HCEC 1CT (cell line): Measurements from ENCODE around the gene MARCHF2.
A peak's percentile ranks its signal among the peaks of the same experiment; 100 is the strongest.
"Not testable (repeated sequence)": the region's sequence is repeated elsewhere in the genome, so short reads cannot be mapped to it uniquely, and the experiment has no call there.

Experiments
- DNase-seq: peaks from one replicate; pipeline ENCODE4 v3.0.0-alpha.2; 2017

The MARCHF2 gene

DNA sequence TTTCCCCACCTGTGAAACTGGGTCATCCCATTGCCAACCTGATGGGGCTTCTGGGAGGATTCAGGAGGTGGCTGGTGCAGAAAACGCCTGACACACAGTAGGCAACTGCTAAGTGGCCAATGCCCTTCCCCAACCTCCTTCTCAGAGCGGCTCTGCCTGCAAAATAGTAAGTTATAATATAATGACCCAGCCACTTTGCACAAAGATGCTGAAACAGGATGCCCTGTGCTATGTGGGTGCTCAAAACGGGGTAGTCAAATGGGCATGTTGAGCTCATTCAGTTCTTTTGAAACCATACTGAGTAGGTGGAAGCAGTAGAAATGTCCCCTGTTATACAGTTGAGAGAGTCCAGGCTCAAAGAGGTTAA, 507 bp downstream of the MARCHF2 start:
- DNase-seq, result no peak

DNA sequence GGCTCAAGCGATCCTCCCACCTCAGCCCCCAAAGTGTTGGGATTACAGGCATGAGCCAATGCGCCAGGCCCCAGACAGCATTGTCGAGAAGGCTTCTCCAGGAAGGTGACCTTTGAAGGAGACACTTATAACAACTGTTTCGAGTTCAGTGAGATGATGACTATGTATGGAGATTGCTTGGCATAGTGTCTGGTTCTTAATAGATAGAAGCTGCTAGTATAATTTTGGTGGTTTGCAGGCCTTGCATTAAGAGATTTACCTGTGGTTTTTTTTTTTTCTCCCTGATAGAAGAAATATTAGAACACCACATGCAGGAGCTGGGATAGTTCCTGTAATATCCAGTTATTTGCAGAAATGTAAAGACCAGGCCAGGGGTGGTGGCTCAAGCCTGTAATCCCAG, 3.7 kb downstream of the MARCHF2 start:
- no peak for DNase-seq

DNA sequence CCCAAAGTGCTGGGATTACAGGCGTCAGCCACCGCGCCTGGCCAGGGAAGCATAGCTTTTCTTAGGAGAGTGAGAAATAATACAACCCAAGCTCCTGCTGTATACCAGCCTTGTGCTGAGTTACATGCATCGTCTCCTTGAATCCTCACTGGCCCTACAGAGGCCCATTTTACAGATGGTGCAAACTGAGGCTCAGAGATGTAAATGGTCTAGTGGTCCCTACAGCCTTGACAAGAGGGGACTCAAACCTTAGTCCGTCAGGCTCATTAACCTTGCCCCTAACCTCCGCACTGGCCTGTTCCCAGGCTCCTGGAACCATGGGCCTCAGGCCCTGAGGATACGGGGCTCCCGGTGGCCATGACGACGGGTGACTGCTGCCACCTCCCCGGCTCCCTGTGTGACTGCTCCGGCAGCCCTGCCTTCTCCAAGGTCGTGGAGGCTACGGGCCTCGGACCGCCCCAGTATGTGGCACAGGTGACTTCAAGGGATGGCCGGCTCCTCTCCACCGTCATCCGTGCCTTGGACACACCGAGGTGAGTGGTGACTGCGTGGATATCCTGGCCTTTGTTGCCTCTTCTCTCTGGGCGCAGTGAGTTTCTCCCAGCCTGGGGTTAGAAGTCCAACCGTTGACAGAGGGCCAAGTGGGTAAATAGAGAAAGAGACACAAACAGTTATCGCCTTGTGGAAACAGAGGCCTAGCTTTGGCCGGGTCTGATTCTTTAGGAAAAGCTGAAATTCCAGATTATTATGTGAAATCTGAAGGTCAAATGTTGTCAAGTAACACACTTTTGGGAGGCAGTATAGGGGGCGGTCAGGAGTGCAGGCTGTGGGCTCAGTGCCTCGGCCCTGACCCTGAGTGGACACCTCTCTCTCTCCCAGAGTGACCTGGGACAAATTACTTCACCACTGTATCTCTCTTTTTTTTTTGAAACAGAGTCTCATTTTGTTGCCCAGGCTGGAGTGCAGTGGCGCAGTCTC, 8.7 kb downstream of the MARCHF2 start:
- no peak for DNase-seq

DNA sequence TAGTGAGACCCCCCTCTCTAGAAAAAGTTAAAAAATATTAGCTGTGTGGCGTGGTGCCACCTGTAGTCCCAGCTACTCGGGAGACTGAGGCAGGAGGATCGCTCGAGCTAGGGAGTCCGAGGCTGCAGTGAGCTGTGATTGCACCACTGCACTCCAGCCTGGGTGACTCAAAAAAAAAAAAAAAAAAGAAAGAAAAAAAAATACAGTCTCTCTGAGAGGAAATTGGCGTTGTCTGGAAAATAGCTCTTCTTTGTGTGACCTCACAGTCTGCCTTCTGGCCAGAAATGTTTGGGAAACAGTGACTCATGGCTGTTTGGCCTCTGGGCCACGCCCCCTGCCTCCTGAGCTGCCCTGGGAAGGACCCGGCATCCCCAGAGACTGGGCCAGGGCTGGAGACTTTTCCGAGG, 10.7 kb downstream of the MARCHF2 start:
- peak; percentile 99 for DNase-seq

DNA sequence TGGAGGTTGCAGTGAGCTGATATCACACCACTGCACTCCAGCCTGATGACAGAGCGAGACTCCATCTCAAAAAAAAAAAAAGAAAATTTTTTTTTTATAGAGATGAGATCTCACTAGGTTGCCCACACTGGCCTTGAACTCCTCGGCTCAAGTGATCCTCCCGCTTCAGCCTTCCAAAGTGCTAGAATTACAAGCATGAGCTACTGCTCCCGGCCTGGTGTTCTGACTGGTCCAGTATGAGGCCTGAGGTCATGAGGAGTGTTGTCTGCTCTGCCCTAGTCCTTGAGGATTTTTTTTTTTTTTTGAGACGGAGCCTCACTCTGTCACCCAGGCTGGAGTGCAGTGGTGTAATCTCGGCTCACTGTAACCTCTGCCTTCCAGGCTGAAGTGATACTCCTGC, 12.2 kb downstream of the MARCHF2 start:
- DNase-seq, result not testable (repeated sequence)

DNA sequence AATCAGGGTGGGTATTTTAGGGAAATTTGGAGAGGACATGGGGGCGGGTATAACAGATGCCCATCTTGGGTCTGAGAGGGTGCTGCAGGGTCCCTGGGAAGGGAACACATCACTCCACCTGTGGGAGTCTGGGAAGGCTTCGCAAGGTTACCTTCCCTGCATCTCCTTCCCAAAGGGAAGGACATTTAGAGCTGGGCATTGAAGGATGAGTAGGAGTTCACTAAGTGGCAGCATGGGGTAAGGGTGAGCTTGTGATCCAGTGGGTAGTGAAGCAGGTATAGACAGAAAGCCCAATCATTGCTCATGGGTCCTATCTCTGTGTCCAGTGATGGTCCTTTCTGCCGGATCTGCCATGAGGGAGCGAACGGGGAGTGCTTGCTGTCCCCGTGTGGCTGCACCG, 13.2 kb downstream of the MARCHF2 start:
- no peak for DNase-seq

DNA sequence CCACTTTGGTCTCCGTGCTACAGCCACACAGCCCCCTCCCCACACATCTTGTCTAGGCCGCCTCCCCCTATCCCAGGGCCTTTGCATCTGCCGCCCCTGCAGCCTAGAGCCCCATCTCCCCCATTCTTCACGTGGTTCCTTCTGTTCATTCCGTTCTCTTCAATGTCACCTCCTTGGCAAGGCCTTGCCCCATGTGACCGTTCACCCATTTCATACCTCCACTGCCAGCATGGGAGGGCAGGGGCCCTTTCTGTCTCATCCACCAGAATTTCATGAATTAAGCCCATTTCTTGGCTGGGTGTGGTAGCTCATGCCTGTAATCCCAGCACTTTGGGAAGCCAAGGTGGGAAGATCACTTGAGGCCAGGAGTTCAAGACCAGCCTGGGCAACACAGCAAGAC, 15.9 kb downstream of the MARCHF2 start:
- no peak for DNase-seq

DNA sequence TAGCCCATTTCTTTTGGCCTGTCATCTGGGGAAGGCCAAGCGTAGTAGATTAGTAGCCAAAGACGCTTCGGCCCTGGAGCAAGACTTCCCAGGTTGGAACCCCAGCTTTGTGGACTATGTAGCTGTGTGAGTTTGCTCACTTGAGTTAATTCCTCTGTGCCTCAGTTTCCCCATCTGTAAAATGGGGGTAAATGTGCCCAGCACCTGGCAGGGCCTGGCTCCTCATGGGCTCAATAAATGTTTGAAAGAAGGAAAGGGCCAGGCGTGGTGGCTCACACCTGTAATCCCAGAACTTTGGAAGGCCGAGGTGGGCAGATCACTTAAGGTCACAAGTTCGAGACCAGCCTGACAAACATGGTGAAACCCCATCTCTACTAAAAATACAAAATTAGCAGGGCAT, 16.7 kb downstream of the MARCHF2 start:
- no peak for DNase-seq

DNA sequence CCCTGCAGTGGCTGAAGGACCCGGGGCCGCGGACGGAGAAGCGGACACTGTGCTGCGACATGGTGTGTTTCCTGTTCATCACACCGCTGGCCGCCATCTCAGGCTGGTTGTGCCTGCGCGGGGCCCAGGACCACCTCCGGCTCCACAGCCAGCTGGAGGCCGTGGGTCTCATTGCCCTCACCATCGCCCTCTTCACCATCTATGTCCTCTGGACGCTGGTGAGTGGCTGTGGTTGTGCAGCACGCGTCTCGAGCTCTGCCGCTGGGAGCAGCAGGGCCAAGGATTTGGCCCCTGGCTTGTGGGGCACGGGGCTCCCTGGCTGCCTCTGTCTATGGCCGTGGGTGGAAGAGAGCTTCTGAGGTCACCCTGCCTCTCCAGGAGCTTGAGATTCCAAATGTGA, 17.5 kb downstream of the MARCHF2 start:
- DNase-seq, result no peak

DNA sequence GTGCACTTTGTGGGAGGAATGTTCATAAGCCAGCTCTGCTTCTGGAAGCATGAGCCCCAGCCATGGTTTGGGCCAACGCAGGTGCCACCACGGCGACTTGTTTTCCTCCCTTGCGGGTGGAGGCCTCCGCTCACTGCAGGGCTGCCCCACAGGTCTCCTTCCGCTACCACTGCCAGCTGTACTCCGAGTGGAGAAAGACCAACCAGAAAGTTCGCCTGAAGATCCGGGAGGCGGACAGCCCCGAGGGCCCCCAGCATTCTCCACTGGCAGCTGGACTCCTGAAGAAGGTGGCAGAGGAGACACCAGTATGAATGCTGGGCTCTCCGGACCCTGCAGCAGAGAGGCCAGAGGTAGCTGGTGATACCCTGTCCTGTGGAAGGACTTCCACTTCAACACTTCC, 25.1 kb downstream of the MARCHF2 start:
- DNase-seq, result no peak

DNA sequence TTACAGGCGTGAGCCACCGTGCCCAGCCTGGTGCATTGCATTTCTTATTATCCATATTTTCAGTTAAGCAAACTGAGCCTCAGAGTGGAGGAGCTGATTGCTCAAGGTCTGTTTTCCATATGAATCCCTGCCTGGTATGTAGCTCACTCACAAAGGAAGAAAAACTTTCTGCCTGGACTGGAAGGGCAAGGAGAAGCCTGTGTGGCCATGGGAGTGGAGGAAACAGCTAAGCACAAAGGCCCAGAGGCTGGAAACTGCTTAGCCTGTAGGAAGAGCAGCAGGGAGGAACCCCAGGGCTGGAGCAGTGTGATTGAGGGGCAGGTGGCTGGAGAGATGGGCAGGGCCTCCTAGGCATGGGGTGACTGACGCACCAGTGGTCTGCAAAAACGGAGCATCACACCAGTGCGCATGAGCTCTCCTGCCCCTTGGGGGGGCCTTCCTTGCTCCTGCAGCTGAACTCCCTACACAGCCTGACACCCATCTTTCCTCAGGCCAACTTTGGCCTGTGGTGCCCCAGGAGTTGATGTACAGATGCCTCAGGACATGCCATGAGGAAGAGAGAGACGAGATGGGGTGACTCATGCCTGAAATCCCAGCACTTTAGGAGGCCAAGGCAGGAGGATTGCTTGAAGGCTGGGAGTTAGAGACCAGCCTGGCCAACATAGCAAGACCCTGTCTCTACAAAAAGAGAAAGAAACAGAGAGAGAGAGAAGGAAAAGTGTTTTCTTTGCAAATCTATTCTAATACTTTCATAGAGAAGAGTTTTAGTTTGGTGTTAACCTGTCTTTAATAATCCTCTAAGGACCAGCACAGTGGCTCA, 28.8 kb downstream of the MARCHF2 start:
- DNase-seq, result no peak

DNA sequence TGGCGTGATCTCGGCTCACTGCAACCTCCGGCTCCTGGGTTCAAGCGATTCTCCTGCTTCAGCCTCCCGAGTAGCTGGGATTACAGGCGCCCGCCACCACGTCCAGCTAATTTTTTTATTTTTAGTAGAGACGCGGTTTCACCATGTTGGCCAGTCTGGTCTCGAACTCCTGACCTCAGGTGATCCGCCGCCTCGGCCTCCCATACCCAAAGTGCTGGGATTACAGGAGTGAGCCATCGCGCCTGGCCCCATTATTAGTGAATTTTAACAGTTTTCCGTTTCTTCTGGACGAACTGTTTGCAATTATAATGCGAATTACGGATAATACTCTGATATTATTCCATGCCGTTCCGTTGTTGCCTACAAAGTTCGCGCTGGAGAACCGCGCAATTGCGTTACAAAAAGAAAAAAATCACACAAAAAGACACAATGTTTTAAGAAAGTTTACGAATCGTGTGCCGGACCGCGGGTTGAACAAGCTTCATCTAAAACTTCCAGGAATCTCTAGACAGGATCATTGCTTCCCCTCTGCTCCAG, 31.1 kb downstream of the MARCHF2 start:
- DNase-seq, result not testable (repeated sequence)

DNA sequence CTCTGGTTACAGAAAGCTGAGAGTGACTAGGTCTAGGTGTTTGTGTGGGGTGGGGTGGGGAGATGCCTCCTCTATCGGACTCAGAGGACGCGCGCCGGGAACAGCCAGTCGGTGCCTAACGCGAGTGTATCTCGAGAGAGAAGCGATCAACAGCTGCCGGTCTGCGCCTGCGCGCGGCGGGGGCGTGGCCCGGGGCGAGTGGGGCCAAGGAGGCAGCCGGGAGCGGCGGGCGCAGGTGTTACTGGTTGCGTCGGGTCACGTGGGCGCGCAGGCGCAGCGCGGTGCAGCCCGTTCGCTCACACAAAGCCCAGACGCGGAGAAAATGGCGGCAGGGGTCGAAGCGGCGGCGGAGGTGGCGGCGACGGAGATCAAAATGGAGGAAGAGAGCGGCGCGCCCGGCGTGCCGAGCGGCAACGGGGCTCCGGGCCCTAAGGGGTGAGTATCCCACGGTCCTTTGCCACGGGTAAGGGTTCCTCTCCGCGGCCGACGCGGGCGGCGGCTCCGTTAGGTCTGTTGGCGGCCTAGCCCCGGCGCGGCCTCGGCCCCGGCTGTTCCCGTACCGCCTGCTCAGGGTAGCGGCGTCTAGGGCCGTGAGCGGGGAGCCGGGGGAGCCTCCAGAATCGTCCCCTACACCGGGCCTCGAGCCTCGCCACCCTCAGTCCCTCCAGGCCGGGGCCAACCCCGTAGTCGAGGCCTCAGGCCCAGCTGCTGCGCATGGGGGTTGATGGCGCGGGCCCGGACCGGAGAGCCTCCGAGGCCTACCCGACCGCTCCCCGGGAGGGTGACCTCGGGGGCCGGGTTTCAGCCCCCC, 31.8 kb downstream of the MARCHF2 start, which contains the start of gene HNRNPM:
HNRNPM (plus strand) TSS at position 299 of the 811 bp plus-strand sequence; CDS start at position 323, 24 bp downstream.
- peak; percentile 95 for DNase-seq

DNA sequence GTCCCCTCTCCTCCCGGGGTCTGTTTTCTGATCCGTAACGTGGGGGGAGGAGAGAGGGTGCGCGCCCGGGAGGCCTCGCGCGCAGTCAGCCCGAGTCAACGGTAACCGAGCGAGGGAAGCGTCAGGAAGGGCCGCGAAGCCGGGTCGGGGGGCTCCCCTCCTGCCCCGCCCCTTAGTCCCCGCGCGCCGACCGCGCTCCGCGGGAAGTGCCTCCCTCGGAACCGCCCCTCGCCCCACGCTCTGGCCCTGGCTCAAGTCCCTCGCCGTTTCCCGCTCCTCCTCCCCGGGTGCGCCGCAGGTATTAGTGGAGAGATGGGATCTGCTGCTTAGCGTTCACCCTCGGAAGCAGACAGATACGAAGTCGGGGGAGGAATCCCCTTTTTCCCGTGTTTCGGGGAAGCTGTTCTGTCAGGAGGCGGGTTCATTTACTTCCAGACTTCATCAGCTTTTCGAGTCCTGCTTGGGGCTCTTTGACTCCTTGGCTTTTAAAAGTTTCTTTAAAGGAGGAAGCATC, 32.4 kb downstream of the MARCHF2 start:
- no peak for DNase-seq

DNA sequence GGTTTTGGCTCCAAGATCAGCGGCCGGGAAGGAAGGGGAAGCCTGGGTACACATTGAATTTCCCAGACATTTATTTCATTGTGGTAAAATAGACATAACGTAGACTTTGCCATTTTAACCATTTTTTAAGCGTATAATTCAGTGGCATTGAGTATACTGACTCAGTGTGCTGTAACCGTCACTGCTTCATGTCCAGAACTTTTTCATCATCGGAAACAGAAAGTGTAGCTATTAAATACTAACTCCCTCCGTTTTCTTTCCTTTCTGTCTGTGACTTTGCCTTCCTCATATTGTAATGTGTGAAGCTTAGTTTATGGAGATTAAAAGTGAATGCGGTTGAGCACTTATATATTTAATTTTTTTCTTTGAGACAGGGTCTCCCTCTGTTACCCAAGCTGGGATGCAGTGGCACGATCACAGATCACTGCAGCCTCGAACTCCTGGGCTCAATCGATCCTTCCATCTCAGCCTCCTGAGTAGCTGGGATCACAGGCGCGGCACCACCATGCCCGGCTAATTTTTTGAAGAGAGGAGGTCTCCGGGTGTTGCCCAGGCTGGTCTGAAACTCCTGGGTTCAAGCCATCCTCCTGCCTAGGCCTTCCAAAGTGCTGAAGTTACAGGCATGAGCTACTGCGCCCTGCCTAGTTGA, 33.1 kb downstream of the MARCHF2 start:
- no peak for DNase-seq

DNA sequence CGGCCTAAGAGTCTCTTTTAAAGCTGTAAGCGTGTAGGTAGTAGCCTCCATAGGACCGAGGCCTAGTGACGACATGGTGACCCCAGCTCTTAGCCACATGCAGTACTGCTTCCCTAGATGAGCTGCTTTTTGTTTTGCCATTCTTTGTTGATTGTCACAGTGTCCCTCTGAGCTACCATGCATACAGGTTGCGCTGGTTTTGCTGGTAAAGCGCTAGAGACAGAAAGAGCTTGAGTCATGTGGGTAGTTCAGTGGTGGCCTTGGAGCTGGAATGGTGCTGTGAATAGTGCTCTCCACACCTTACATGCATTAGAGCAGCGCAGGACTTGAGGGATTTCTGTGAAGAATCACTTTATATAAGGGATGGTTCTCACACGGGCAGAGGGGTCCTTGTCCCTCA, 36.7 kb downstream of the MARCHF2 start:
- no peak for DNase-seq

DNA sequence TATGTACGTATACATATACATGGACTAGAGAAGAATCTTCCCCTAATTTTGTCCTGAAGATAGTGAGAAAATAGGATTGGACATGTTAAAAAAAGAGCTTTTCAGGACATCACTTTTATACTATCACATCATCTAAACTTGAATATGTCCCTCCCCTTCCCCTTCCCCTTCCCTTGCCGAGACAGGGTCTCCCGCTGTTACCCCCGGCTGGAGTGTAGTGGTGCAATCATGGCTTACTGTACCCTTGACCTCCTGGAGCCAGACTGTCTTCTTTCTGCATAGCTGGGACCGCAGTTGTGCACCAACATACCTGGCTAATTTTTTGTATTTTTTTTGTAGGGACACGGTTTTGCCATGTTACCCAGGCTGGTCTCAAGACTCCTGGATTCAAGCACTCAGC, 38.3 kb downstream of the MARCHF2 start:
- no peak for DNase-seq

DNA sequence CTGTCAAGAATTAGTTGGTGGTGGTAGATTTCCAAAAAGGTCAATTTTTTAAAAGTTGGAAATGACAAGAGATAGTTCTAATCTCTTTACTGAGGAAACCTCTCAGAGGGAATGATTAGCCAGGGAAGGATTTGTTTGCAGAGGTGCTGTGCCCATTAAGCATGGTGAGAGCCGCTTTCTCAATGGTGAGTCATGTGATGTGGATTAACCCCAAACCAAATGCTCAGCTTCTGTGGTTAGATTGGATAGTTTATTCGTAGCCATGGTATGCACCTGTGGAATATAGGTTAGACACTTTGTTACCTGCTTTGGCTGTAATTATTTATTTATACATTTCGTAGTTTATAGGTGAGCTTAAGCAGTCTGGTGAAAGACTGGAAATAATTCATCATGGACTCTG, 38.8 kb downstream of the MARCHF2 start:
- peak; percentile 81 for DNase-seq

DNA sequence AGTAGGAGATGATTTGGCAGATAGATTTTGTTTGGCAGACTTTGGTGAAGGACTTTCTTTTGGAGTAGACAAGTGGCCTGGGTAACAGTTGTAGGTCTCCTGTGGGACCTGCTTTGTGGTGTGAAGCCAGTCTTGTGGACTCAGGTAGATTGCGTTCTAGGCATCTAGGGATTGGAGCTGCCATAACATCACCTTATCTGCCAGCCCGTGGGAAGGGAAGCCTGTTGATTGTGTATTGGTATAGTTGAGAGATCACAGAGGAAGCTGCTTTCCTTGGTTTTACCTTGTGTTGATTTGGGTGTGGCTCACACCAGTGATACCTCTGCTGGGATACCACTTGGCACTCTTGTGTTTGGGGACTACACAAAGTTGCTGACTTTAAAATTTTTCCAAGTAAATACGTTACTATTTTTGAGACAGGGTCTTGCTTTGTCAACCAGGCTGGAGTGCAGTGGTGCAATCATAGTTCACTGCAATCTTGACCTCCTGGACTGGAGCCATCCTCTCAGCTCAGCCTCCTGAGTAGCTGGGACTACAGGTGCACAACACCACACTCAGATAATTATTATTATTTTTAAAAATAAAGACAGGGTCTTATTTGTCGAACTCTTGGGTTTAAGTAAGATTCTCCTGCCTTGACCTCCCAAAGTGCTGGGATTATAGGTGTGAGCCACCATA, 39.5 kb downstream of the MARCHF2 start:
- DNase-seq, result no peak

DNA sequence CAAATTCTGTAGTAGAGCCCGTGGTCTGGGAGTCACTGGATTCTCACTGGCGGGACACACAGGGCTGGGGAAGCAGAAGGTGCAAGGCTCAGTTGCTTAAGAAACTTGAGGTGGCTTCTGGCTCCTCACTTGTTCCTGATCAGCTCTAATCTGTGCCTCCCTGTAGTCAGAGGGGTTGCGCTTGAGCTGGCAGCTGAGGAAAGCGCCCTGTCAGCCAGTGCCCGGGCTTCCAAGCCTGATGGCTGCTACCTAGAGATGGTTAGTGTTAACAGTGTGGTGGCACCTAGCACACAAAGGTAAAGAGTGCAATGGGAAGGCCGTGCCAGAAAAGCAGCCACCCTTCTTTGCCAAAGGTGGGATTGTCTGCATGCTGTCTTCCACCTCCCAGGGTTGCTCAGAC, 40.5 kb downstream of the MARCHF2 start:
- no peak for DNase-seq

DNA sequence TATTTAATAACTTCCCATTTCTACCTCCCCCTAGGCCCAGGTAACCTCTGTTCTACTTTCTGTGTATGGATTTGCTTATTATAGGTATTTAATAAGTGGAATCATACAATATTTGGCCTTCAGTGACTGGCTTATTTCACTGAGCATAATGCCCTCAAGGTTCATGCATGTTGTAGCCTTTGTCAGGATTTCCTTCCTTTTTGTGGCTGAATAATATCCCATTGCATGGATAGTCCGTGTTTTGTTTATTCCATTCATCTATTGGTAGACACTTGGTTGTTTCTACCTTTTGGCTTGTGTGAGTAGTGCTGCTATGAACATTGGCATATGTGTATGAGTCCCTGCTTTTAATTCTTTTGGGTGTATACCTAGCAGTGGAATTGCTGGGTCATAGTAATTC, 41.1 kb downstream of the MARCHF2 start:
- DNase-seq, result no peak
